HepG2 (cell line): Measurements from ENCODE around the gene AKNA.

Source experiments
- JUND ChIP-seq: sonication (generic); formaldehyde crosslinking; IDR thresholded peaks from 2 replicates; pipeline ENCODE4 v1.8.0; 2022; ENCODE audit warnings: mild to moderate bottlenecking, missing genetic modification reagents
- TF ChIP-seq, protein P1 (sequence below): sonication (generic); formaldehyde crosslinking; IDR thresholded peaks from 2 replicates; pipeline ENCODE4 v1.8.0; 2022; ENCODE audit warnings: mild to moderate bottlenecking, missing genetic modification reagents

DNA sequence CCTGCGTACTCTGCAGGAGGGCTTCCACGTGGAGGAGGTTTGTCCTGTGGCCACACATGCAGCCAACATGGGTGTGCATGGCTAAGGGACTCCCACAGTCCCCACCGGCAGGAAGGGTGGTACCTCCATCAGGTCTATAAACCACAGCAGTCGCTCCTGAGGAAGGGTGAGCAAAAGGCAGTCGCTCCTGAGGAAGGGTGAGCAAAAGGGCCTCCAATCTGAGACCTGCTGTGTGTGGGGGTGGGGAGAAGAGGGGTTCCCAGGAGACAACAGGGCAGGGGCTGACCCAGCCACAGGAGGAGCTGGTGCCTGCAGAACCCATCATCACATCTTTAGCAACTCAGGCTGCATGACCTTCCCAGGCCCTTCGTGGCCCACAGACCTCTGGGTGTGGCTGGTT is 30.3 kb upstream of the AKNA start:
- TF ChIP-seq, protein P1, sequence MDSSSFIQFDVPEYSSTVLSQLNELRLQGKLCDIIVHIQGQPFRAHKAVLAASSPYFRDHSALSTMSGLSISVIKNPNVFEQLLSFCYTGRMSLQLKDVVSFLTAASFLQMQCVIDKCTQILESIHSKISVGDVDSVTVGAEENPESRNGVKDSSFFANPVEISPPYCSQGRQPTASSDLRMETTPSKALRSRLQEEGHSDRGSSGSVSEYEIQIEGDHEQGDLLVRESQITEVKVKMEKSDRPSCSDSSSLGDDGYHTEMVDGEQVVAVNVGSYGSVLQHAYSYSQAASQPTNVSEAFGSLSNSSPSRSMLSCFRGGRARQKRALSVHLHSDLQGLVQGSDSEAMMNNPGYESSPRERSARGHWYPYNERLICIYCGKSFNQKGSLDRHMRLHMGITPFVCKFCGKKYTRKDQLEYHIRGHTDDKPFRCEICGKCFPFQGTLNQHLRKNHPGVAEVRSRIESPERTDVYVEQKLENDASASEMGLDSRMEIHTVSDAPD (CRISPR knock-in tag), result no peak
- TF ChIP-seq JUND, result no peak
